ENCODE results near the gene MAML2.

Gene MAML2

GRCh38 chr11:96125400-96125799 is 217.6 kb downstream of the MAML2 start:
- DNase-seq (ENCODE audit: low spot score): no peak

- DNase-seq (ENCODE audit: low spot score): no peak
Measured at GRCh38 chr11:96124155-96124554, 218.8 kb downstream of the MAML2 start.

- no peak for DNase-seq (ENCODE audit: low spot score)
Measured at GRCh38 chr11:96123301-96123700, 219.7 kb downstream of the MAML2 start.

- no peak for DNase-seq (ENCODE audit: low spot score)
Measured at GRCh38 chr11:96122601-96123074, 220.4 kb downstream of the MAML2 start.

- DNase-seq (ENCODE audit: low spot score): no peak
Measured at GRCh38 chr11:96119211-96119610, 223.8 kb downstream of the MAML2 start.

- DNase-seq (ENCODE audit: low spot score): no peak
Measured at GRCh38 chr11:96116376-96116775, 226.6 kb downstream of the MAML2 start.

- no peak for DNase-seq (ENCODE audit: low spot score)
Measured at GRCh38 chr11:96114178-96115064, 228.6 kb downstream of the MAML2 start.

- DNase-seq (ENCODE audit: low spot score): peak; percentile 62
Measured at GRCh38 chr11:96113193-96113681, 229.8 kb downstream of the MAML2 start.

- no peak for DNase-seq (ENCODE audit: low spot score)
Measured at GRCh38 chr11:96112192-96113128, 230.5 kb downstream of the MAML2 start.

- DNase-seq (ENCODE audit: low spot score): no peak
Measured at GRCh38 chr11:96111308-96111707, 231.7 kb downstream of the MAML2 start.

GRCh38 chr11:96110302-96110701 is 232.7 kb downstream of the MAML2 start:
- DNase-seq (ENCODE audit: low spot score): no peak

- DNase-seq (ENCODE audit: low spot score): no peak
Measured at GRCh38 chr11:96109331-96110030, 233.5 kb downstream of the MAML2 start.

- DNase-seq (ENCODE audit: low spot score): no peak
Measured at GRCh38 chr11:96107143-96107824, 235.7 kb downstream of the MAML2 start.

- DNase-seq (ENCODE audit: low spot score): no peak
Measured at GRCh38 chr11:96106645-96107044, 236.3 kb downstream of the MAML2 start.

- DNase-seq (ENCODE audit: low spot score): no peak
Measured at GRCh38 chr11:96105944-96106343, 237.1 kb downstream of the MAML2 start.

- DNase-seq (ENCODE audit: low spot score): no peak
Measured at GRCh38 chr11:96105197-96105895, 237.6 kb downstream of the MAML2 start.

GRCh38 chr11:96104496-96104895 is 238.5 kb downstream of the MAML2 start:
- no peak for DNase-seq (ENCODE audit: low spot score)

GRCh38 chr11:96103721-96104120 is 239.3 kb downstream of the MAML2 start:
- DNase-seq (ENCODE audit: low spot score): no peak

- DNase-seq (ENCODE audit: low spot score): no peak
Measured at GRCh38 chr11:96103102-96103501, 239.9 kb downstream of the MAML2 start.

GRCh38 chr11:96102664-96103078 is 240.3 kb downstream of the MAML2 start:
- DNase-seq (ENCODE audit: low spot score): peak; percentile 57

- no peak for DNase-seq (ENCODE audit: low spot score)
Measured at GRCh38 chr11:96101146-96101545, 241.8 kb downstream of the MAML2 start.
